HUES6 (cell line): ENCODE measurements around the gene SS18L1.

ENCODE experiments used
- H3K27ac ChIP-seq: 2 replicates; pipeline ENCODE4 v1.7.0; 2013; ENCODE audit warnings: low read depth, mild to moderate bottlenecking, low read length, inconsistent platforms
- H3K27me3 ChIP-seq: 2 replicates; pipeline ENCODE4 v1.6.1; 2013; ENCODE audit warnings: low read length; ENCODE audit not compliant: control insufficient read depth, insufficient read depth
- H3K36me3 ChIP-seq: 2 replicates; pipeline ENCODE4 v1.6.1; 2013; ENCODE audit warnings: low read length; ENCODE audit not compliant: control insufficient read depth, insufficient read depth
- H3K4me1 ChIP-seq: 2 replicates; pipeline ENCODE4 v1.6.1; 2013; ENCODE audit warnings: low read length; ENCODE audit not compliant: control insufficient read depth, insufficient read depth
- H3K4me3 ChIP-seq: 2 replicates; pipeline ENCODE4 v1.5.1; 2013; ENCODE audit warnings: low read depth, low read length
- H3K9ac ChIP-seq: one replicate; pipeline ENCODE4 v1.6.1; 2013; ENCODE audit warnings: mild to moderate bottlenecking, low read length
- H3K9me3 ChIP-seq: 2 replicates; pipeline ENCODE4 v1.6.1; 2013; ENCODE audit warnings: low read depth, low read length; ENCODE audit not compliant: control insufficient read depth, insufficient read depth

The SS18L1 gene

GRCh38 chr20:62177307-62177706, 33.7 kb downstream of the SS18L1 start:
- Histone ChIP-seq H3K9me3 (no peaks in the 10 kb centered on the region), H3K4me3 (no peak overlapping the region), H3K9ac (no peak overlapping the region), H3K27ac (no peak overlapping the region), H3K27me3 (no peaks in the 10 kb centered on the region), H3K4me1 (peaks cover 6% of the 10 kb centered on the region; the same call in 1 of the 2 replicates), H3K36me3 (peaks cover 44% of the 10 kb centered on the region)

GRCh38 chr20:62178316-62179161, 35.0 kb downstream of the SS18L1 start:
- H3K36me3 ChIP-seq, result peaks cover 36% of the 10 kb centered on the region
- H3K4me3 ChIP-seq, result no peak overlapping the region
- no peaks in the 10 kb centered on the region for H3K27me3 ChIP-seq
- H3K9ac ChIP-seq, result no peak overlapping the region
- H3K9me3 ChIP-seq, result no peaks in the 10 kb centered on the region
- peaks cover 7% of the 10 kb centered on the region for H3K4me1 ChIP-seq
- H3K27ac ChIP-seq, result no peak overlapping the region

DNA sequence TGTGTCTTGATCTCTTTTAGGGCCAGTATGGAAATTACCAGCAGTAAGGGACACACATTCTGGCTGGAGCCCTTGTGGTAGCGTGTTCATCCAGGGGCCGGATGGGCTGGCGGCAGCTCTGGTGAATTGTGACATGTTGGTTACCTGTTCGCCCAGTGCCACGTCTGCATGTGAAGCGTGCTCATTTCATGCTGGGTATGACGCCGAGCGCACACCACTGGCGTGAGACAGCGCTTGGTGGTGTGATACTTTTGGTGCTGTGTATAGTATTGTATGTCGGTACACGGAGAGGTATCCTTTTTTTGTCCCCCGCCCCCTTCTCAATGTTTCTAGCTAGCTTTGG, 35.6 kb downstream of the SS18L1 start:
- peaks cover 11% of the 10 kb centered on the region for H3K4me1 ChIP-seq
- no peaks in the 10 kb centered on the region for H3K27me3 ChIP-seq
- H3K27ac ChIP-seq, result no peak overlapping the region
- no peaks in the 10 kb centered on the region for H3K9me3 ChIP-seq
- H3K4me3 ChIP-seq, result no peak overlapping the region
- H3K9ac ChIP-seq, result no peak overlapping the region
- peaks cover 36% of the 10 kb centered on the region for H3K36me3 ChIP-seq

DNA sequence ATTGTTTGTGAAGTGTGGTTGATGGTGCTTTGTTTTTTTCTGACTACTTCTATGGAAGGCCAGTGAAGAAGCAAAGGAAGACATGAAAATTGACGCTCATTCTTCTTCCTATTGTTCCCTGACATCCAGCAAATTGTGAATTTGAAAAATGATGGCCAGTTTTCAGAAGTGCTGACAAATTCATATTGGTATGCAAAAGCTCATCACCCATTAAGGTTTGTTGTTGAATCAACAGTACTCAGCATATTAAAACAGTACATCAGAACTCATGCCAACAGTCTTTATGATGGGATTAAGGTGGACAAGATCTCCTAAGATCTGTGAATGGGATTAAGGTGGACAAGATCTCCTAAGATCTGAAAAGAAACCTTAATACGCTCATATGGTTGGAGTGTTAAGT, 38.2 kb downstream of the SS18L1 start:
- Histone ChIP-seq H3K27ac (peak overlapping the region; percentile 88; the same call in 1 of the 2 replicates), H3K9ac (no peak overlapping the region), H3K27me3 (no peaks in the 10 kb centered on the region), H3K9me3 (no peaks in the 10 kb centered on the region), H3K4me1 (peaks cover 11% of the 10 kb centered on the region), H3K4me3 (peak overlapping the region; percentile 98), H3K36me3 (peaks cover 15% of the 10 kb centered on the region)

DNA sequence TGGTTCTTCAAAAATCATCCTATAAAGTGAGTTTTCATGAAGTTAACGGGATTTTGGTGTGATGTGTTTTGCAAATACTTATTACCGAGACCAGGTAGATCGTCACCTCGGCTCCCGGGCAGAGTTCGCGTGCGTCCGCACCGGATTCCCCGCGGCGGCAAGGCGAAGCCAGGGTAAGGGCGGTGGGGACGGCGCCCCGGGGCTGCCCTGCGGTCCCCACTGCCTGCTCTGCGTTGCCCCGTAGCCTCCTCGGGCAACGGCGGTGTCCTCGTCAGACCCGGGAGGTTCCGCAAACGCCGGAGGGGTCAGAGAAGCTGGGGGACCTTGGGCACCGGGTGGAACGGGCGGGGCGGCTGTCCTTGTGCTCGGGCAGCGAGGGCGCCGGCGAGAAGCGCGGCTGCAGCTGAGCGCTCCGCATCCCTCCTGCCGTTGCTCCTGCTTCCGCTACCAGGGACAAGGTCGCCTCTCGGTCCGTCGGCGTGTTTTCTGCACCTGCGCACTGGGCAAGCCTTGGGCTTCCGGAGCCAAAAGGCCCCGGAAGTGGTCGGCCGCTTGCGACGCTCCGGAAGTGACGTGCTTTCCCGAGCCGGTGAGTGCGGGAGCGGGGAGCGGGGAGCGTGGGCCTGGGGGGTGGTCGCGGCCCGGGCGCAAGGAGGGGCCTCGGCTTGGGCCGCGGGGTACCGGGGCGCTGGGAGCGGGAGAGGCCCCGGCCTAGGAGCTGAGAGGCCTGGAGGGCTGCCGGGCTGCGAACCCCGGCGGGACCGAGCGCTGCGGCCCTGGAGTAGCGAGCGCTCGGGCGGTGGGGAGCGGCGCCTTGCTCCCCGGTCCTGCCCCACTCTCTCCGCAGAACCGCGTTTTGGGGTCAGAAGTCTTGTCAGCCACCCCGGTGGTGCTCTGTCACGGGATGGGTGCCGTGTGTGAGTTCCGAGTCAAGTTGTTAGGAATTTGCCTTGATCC, 39.2 kb downstream of the SS18L1 start, which contains the start of gene MTG2:
TSS of gene MTG2 (plus strand) at position 560 of the 957 bp plus-strand sequence. CDS start 10,393 bp downstream, outside the sequence.
- peaks cover 11% of the 10 kb centered on the region for H3K4me1 ChIP-seq
- H3K9ac ChIP-seq, result peak within 1 kb of the TSS; percentile 90
- peak within 1 kb of the TSS; percentile 88 for H3K27ac ChIP-seq
- peak within 1 kb of the TSS; percentile 98 for H3K4me3 ChIP-seq
- no peaks in the 10 kb centered on the region for H3K9me3 ChIP-seq
- no peaks in the 10 kb centered on the region for H3K27me3 ChIP-seq
- H3K36me3 ChIP-seq, result peaks cover 11% of the 10 kb centered on the region

- Histone ChIP-seq H3K27me3 (no peaks in the 10 kb centered on the region), H3K27ac (peak overlapping the region; percentile 88), H3K9ac (peak overlapping the region; percentile 90), H3K4me1 (peaks cover 11% of the 10 kb centered on the region), H3K36me3 (peaks cover 11% of the 10 kb centered on the region), H3K4me3 (peak overlapping the region; percentile 98), H3K9me3 (no peaks in the 10 kb centered on the region)
These were observed 40.0 kb downstream of the SS18L1 start for GRCh38 chr20:62183426-62184142.

DNA sequence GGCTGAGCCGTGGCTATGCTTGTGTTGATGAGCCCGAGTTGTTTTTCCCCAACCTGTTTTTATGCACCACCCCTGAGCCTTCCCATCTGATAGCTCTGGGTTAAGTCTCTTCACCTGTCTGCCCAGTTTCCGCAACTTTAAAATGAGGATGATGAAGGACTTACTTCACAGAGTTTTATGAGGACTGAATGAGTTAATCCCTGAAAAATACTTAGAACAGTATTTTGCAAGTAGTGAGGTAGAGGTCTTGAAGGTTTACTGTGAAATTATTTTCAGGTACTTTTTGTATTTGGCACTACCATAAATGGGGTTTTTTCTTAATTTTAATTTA, 42.5 kb downstream of the SS18L1 start:
- no peaks in the 10 kb centered on the region for H3K9me3 ChIP-seq
- no peak overlapping the region for H3K9ac ChIP-seq
- no peaks in the 10 kb centered on the region for H3K27me3 ChIP-seq
- peaks cover 11% of the 10 kb centered on the region for H3K4me1 ChIP-seq
- H3K36me3 ChIP-seq, result peaks cover 7% of the 10 kb centered on the region
- H3K4me3 ChIP-seq, result no peak overlapping the region
- no peak overlapping the region for H3K27ac ChIP-seq

DNA sequence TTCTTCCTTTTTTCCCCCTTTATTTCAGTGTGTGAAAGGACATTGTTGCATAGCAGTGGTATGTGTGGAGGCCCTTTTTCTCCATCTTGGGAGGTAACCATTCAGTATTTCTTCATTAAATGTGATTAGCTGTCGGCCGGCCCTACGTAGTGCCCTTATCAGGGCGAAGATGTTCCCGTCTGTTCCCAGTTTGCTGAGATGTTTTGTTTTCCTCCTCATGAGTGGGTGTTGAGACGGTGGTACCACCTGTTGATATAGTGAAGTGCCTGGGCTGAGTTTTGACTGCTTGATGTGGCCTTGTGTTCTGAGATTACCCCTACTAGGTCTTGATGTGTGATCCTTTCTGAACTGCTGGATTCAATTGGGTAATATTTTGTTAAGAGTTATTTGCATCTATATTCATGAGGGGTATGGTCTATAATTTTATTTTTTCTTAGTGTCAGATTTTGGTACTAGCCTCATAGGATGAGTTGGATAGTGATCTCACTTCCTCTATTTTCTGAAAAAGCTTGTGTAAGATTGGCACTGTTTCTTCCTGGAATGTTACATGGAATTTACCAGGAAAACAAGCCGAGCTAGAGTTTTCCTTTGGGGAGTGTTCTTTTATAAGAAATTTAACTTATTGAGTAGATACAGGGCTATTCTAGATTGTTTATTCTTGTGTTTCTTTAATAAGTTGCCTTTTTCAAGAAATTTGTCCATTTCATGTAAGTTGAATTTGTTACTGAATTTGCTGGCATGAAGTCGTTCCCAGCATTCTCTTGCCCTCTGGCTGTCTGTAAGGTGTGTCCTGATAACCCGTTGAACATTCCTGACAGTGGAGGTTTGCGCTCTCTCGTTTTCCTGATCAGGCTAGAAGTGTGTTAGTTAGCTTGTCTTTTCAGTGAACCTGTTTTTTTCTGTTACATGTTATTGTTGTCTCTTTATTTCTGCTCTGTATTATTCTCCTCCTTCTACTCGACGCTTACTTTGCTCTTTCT, 43.6 kb downstream of the SS18L1 start:
- no peak overlapping the region for H3K27ac ChIP-seq
- H3K9me3 ChIP-seq, result no peaks in the 10 kb centered on the region
- H3K36me3 ChIP-seq, result peaks cover 7% of the 10 kb centered on the region
- no peaks in the 10 kb centered on the region for H3K27me3 ChIP-seq
- H3K4me1 ChIP-seq, result peaks cover 6% of the 10 kb centered on the region; the same call in 1 of the 2 replicates
- no peak overlapping the region for H3K9ac ChIP-seq
- no peak overlapping the region for H3K4me3 ChIP-seq

DNA sequence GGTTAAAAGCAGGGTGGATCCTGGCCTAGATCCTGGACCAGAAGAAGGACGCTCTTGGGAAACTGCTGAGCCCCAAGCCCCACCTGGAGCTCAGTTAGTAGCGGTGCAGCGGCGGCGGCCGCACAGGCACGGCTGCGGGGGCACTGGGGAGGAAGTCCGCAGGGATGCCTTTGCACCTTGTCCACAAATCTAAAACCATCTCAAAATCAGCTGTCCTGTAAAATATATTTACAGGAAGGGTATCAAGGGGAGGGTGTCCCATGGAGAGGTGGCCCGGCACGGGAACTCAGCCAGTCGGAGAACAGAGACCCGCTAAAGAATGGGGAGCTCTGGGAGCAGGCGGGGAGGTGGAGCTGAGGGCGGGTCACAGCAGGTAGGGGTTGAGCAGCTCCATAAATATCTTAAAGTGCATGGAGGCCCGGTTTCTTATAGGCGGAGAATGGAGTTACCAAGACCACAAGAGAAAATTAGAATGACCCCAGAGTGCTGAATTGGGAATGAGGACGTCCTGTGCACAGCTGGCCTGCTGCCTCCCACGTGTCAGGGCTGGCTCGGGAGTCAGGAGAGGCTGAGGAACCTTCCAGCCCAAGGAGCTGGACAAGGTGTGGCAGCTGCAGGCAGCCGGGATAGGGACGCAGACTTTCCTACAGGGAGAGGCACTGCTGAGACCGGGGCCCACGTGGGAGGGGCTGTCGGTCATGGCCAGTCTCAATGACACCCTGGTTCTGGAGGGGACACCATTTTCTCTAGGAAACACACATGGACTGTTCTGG, 47.3 kb downstream of the SS18L1 start:
- Histone ChIP-seq H3K27ac (no peak overlapping the region), H3K36me3 (peaks cover 20% of the 10 kb centered on the region), H3K4me1 (no peaks in the 10 kb centered on the region), H3K27me3 (no peaks in the 10 kb centered on the region), H3K9ac (no peak overlapping the region), H3K9me3 (no peaks in the 10 kb centered on the region), H3K4me3 (no peak overlapping the region)
